ENCODE measurements around the gene HGD. TPM values are rescaled to one million over a fixed set of nuclear protein-coding genes. Genes with fewer than 3 reads are reported as not detected.

HGD gene
- total RNA-seq, 1 donor from 2014 or later = 0.88 TPM

GRCh38 chr3:120637851-120638559 is 44.0 kb downstream of the HGD start:
- TF ChIP-seq, protein P1, sequence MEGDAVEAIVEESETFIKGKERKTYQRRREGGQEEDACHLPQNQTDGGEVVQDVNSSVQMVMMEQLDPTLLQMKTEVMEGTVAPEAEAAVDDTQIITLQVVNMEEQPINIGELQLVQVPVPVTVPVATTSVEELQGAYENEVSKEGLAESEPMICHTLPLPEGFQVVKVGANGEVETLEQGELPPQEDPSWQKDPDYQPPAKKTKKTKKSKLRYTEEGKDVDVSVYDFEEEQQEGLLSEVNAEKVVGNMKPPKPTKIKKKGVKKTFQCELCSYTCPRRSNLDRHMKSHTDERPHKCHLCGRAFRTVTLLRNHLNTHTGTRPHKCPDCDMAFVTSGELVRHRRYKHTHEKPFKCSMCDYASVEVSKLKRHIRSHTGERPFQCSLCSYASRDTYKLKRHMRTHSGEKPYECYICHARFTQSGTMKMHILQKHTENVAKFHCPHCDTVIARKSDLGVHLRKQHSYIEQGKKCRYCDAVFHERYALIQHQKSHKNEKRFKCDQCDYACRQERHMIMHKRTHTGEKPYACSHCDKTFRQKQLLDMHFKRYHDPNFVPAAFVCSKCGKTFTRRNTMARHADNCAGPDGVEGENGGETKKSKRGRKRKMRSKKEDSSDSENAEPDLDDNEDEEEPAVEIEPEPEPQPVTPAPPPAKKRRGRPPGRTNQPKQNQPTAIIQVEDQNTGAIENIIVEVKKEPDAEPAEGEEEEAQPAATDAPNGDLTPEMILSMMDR (IDR thresholded peaks at IDR 0.05; ENCODE audit: insufficient read depth, low read length, poor library complexity, severe bottlenecking) = no peak
- H3K36me3 ChIP-seq (ENCODE audit: control insufficient read depth, insufficient read depth, low read length) = no peaks in the 10 kb centered on the region
- no peaks in the 10 kb centered on the region for H3K27me3 ChIP-seq (ENCODE audit: control insufficient read depth, insufficient read depth, low read length)
- no peak for DNase-seq (ENCODE audit: low read depth)
- no peak overlapping the region for H3K4me3 ChIP-seq (ENCODE audit: low read depth, low read length)

- Histone ChIP-seq H3K4me3 (ENCODE audit: low read depth, low read length) (no peak overlapping the region), H3K36me3 (ENCODE audit: control insufficient read depth, insufficient read depth, low read length) (no peaks in the 10 kb centered on the region), H3K27me3 (ENCODE audit: control insufficient read depth, insufficient read depth, low read length) (no peaks in the 10 kb centered on the region)
- no peak for DNase-seq (ENCODE audit: low read depth)
- TF ChIP-seq, protein P1 (IDR thresholded peaks at IDR 0.05; ENCODE audit: insufficient read depth, low read length, poor library complexity, severe bottlenecking) = no peak
Observed at GRCh38 chr3:120636795-120637401, 45.1 kb downstream of the HGD start.

DNA sequence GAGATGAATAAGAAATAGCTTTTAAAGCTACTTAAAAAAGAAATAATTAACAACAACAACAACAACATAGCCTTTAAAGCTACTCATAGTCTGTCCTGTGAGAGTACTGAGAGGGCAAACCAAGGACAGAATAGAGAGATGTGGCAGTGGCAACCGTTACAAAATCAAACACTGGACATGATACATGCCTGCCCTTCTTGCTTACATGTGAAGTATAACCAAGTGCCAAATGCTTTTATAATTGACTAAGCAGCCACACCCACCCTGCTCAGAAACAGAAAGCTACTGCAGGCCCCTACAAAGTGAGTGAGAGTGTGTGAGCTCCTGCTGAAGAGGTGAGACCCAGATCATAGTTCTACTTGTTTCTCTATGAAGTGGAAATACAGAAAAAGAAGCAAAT is 47.5 kb downstream of the HGD start:
- H3K27me3 ChIP-seq (ENCODE audit: control insufficient read depth, insufficient read depth, low read length) = no peaks in the 10 kb centered on the region
- TF ChIP-seq, protein P1 (IDR thresholded peaks at IDR 0.05; ENCODE audit: insufficient read depth, low read length, poor library complexity, severe bottlenecking) = no peak
- no peak for DNase-seq (ENCODE audit: low read depth)

DNA sequence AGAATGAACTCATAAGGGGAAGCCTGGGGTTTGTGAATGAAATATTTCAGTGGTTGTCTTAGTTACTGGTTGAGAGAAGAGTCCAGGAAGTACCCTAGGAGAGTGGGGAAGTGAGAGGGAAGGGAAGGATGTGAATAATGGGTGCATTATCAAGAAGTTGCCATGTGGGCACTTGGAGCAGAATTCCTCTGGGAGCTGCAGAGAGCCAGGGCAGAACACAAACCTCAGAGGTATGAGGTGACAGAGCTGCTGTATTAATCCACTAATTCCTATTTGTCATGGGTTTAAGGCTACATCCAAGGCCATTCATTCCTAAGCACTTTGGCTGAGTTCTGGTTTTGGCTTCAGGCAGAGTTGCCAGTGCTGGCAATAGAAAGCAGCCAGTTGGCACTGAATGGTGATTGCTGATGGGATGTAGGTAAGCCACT is 56.9 kb downstream of the HGD start:
- Histone ChIP-seq H3K27me3 (ENCODE audit: control insufficient read depth, insufficient read depth, low read length) (no peaks in the 10 kb centered on the region), H3K4me3 (ENCODE audit: low read depth, low read length) (no peak overlapping the region), H3K36me3 (ENCODE audit: control insufficient read depth, insufficient read depth, low read length) (no peaks in the 10 kb centered on the region)
- TF ChIP-seq, protein P1 (IDR thresholded peaks at IDR 0.05; ENCODE audit: insufficient read depth, low read length, poor library complexity, severe bottlenecking) = no peak
- DNase-seq (ENCODE audit: low read depth) = no peak

More for the DNA sequence above, 47.5 kb downstream of the HGD start:
- Histone ChIP-seq H3K4me3 (ENCODE audit: low read depth, low read length) (no peak overlapping the region), H3K36me3 (ENCODE audit: control insufficient read depth, insufficient read depth, low read length) (no peaks in the 10 kb centered on the region)

DNA sequence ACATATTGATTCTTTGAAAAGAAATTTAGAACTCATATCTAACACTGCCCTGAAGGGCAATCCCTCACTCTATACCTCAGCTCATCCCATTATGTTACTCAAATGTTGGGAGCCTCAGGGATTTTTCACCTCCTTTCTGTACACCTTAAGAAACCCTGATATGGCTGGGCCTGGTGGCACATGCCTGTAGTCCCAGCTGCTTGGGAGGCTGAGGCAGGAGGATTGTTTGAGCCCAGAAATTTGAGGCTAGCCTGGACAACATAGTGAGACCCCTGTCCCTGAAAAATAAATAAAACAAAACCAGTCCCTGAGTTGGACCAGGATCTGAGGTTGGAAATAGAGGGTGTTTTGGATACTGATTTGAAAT is 58.3 kb downstream of the HGD start:
- Histone ChIP-seq H3K4me3 (ENCODE audit: low read depth, low read length) (no peak overlapping the region), H3K36me3 (ENCODE audit: control insufficient read depth, insufficient read depth, low read length) (no peaks in the 10 kb centered on the region), H3K27me3 (ENCODE audit: control insufficient read depth, insufficient read depth, low read length) (no peaks in the 10 kb centered on the region)
- DNase-seq (ENCODE audit: low read depth) = no peak
- TF ChIP-seq, protein P1 (IDR thresholded peaks at IDR 0.05; ENCODE audit: insufficient read depth, low read length, poor library complexity, severe bottlenecking) = no peak
